SK-N-SH treated with all-trans-retinoic acid at 6 μM for 48 hours (cell line): Measurements from ENCODE around the gene MECR.

Experiments
- CREB5 ChIP-seq: fragments of 250-450 bp; sonication (Bioruptor Pico); IDR thresholded peaks from 2 replicates; pipeline ENCODE4 v1.5.1; 2020; ENCODE audit warnings: low read depth, mild to moderate bottlenecking, moderate library complexity
- OSR1 ChIP-seq: fragments of 250-450 bp; sonication (Bioruptor Pico); IDR thresholded peaks from 2 replicates; pipeline ENCODE4 v1.8.0; 2022; ENCODE audit warnings: moderate library complexity, mild to moderate bottlenecking, inconsistent platforms
- ZFP3 ChIP-seq: fragments of 250-450 bp; sonication (Bioruptor Pico); IDR thresholded peaks from 2 replicates; pipeline ENCODE4 v1.5.0; 2020; ENCODE audit warnings: mild to moderate bottlenecking, moderate library complexity
- ZFP30 ChIP-seq: fragments of 450-650 bp; formaldehyde crosslinking; IDR thresholded peaks from 2 replicates; pipeline ENCODE4 v1.5.0; 2022; ENCODE audit warnings: mild to moderate bottlenecking, moderate library complexity
- ZNF565 ChIP-seq: fragments of 450-650 bp; formaldehyde crosslinking; conservative IDR thresholded peaks from 2 replicates; pipeline ENCODE4 v1.5.0; 2020; ENCODE audit warnings: low read depth, mild to moderate bottlenecking, moderate library complexity
- ZNF70 ChIP-seq: fragments of 450-650 bp; formaldehyde crosslinking; IDR thresholded peaks from 2 replicates; pipeline ENCODE4 v1.5.0; 2020; ENCODE audit warnings: mild to moderate bottlenecking, moderate library complexity

DNA sequence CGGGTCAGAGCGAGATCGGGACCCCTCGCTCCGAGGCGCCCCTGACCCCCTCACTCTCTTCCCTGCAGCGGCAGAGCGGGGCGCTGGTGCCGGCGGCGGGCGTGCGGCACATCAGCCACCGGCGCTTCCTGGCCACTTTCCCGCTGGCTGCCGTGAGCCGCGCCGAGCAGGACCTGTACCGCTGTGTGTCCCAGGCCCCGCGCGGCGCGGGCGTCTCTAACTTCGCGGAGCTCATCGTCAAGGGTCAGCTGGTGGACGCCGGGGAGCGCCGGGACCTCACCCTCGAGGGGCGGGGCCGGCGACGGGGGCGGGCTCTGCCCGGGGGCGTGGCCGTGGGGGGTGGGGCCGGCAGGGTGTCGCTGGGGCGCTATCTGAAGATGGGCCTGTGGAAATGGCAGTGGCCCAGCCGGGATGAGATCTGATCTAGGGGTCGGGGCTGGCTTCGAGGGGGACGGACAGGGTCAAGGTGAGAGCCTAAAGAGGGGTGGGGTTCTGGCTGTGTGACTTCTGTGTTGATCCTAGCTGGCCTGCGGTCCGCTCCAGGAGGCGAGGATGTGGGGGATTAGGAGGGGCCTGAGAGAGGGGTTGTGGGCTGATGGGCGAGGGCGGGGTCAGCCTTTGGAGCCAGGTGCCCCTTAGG, 29.2 kb upstream of the MECR start:
- TF ChIP-seq OSR1 (CRISPR knock-in tag) (no peak), CREB5 (no peak), ZNF565 (CRISPR knock-in tag) (no peak), ZFP30 (CRISPR knock-in tag) (no peak), ZNF70 (CRISPR knock-in tag) (no peak), ZFP3 (no peak)
